ENCODE results near the gene POP4. TPM values are rescaled to one million over a fixed set of nuclear protein-coding genes. Genes with fewer than 3 reads are reported as not detected.

The POP4 gene
- total and polyA plus RNA-seq, 9 of the 15 experiments (the other 6 are each of a cell fraction or from before 2014, with no cell fraction given), result 42.1 to 128 (median 99.0) TPM

DNA sequence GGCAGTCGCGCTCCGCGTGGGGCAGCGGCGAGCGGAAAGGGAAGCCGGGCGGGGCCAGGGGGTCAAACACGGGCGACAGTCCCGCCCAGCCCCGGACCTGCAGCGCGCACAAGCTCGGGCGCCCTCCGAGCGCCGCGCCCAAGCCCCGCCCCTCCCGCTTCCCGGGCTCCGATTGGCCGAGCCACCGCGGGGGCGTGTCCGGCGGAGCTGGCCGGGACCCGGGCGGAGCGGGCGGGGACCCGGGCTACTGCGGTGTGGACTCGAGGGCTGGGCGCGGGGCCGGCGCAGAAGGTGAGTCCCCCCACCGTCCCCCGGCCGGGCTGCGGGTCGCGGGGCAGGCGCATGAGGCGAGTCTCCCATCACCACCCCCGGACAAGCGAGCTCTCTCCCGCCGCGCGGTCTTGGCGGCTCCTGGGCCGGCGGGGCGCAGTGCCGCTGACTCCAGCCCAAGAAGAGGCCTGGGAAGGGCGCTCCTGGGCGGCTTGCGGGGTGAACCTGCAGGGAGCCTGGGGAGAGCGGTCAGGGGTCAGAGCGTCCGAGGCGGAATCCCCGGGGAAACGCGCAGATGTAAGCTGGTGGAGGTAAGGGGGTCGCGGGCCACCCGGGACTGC is 59.2 kb downstream of the POP4 start, which contains the start of gene PLEKHF1 (continued):
- TF ChIP-seq, protein P1, sequence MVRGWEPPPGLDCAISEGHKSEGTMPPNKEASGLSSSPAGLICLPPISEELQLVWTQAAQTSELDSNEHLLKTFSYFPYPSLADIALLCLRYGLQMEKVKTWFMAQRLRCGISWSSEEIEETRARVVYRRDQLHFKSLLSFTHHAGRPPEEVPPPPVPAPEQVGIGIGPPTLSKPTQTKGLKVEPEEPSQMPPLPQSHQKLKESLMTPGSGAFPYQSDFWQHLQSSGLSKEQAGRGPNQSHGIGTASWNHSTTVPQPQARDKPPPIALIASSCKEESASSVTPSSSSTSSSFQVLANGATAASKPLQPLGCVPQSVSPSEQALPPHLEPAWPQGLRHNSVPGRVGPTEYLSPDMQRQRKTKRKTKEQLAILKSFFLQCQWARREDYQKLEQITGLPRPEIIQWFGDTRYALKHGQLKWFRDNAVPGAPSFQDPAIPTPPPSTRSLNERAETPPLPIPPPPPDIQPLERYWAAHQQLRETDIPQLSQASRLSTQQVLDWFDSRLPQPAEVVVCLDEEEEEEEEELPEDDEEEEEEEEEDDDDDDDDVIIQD (CRISPR knock-in tag; IDR thresholded peaks at IDR 0.05), result no peak
- TF ChIP-seq CTBP1 (IDR thresholded peaks at IDR 0.05; ENCODE audit: borderline replicate concordance), result peak; percentile 93
- TF ChIP-seq BMI1 (IDR thresholded peaks at IDR 0.05; ENCODE audit: low read length), result no peak
- TF ChIP-seq FOXP1 (CRISPR knock-in tag; IDR thresholded peaks at IDR 0.05), result no peak
- TF ChIP-seq, protein P2, sequence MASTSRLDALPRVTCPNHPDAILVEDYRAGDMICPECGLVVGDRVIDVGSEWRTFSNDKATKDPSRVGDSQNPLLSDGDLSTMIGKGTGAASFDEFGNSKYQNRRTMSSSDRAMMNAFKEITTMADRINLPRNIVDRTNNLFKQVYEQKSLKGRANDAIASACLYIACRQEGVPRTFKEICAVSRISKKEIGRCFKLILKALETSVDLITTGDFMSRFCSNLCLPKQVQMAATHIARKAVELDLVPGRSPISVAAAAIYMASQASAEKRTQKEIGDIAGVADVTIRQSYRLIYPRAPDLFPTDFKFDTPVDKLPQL (IDR thresholded peaks at IDR 0.05; ENCODE audit: extremely low read depth, insufficient read length), result no peak
- no peak for TF ChIP-seq WHSC1 (IDR thresholded peaks at IDR 0.05; ENCODE audit: low read length)
- no peak for TF ChIP-seq NFIX (CRISPR knock-in tag; IDR thresholded peaks at IDR 0.05; ENCODE audit: low read depth)
- TF ChIP-seq SRSF7 (optimal IDR thresholded peaks at IDR 0.05; ENCODE audit: low read depth, low read length), result no peak
- no peak for TF ChIP-seq E2F3 (CRISPR knock-in tag; IDR thresholded peaks at IDR 0.05)
- no peak for TF ChIP-seq ZFP36 (IDR thresholded peaks at IDR 0.05; ENCODE audit: low read depth, low read length, partially characterized antibody)
- TF ChIP-seq SREBF2 (CRISPR knock-in tag; IDR thresholded peaks at IDR 0.05), result no peak
- no peak for TF ChIP-seq FUS (optimal IDR thresholded peaks at IDR 0.05; ENCODE audit: low read depth, low read length)
- no peak for TF ChIP-seq KAT7 (CRISPR knock-in tag; IDR thresholded peaks at IDR 0.05; ENCODE audit: borderline replicate concordance)
- no peak for TF ChIP-seq CBFB (CRISPR knock-in tag; IDR thresholded peaks at IDR 0.05)
- no peak for TF ChIP-seq IRF2 (CRISPR knock-in tag; IDR thresholded peaks at IDR 0.05)
- no peak for TF ChIP-seq ELF2 (CRISPR knock-in tag; IDR thresholded peaks at IDR 0.05)
- 0 out of 2 replicates have a peak, but pooled peaks have one; percentile 49 for TF ChIP-seq GTF2E2 (tag; IDR thresholded peaks at IDR 0.05)
- TF ChIP-seq, protein P3, sequence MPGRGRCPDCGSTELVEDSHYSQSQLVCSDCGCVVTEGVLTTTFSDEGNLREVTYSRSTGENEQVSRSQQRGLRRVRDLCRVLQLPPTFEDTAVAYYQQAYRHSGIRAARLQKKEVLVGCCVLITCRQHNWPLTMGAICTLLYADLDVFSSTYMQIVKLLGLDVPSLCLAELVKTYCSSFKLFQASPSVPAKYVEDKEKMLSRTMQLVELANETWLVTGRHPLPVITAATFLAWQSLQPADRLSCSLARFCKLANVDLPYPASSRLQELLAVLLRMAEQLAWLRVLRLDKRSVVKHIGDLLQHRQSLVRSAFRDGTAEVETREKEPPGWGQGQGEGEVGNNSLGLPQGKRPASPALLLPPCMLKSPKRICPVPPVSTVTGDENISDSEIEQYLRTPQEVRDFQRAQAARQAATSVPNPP (IDR thresholded peaks at IDR 0.05; ENCODE audit: borderline replicate concordance, insufficient read depth, insufficient read length), result no peak
- TF ChIP-seq PPARD (CRISPR knock-in tag; IDR thresholded peaks at IDR 0.05), result no peak
- TF ChIP-seq ZNF551 (CRISPR knock-in tag; IDR thresholded peaks at IDR 0.05), result no peak
- no peak for TF ChIP-seq NFE2L1 (tag; IDR thresholded peaks at IDR 0.05; ENCODE audit: borderline replicate concordance, low read depth)
- no peak for TF ChIP-seq PTRF (tag; IDR thresholded peaks at IDR 0.05)
- TF ChIP-seq ESRRA (IDR thresholded peaks at IDR 0.05; ENCODE audit: borderline replicate concordance, low read depth), result peak; percentile 23; the same call in 1 of the 2 replicates
- TF ChIP-seq, protein P4, sequence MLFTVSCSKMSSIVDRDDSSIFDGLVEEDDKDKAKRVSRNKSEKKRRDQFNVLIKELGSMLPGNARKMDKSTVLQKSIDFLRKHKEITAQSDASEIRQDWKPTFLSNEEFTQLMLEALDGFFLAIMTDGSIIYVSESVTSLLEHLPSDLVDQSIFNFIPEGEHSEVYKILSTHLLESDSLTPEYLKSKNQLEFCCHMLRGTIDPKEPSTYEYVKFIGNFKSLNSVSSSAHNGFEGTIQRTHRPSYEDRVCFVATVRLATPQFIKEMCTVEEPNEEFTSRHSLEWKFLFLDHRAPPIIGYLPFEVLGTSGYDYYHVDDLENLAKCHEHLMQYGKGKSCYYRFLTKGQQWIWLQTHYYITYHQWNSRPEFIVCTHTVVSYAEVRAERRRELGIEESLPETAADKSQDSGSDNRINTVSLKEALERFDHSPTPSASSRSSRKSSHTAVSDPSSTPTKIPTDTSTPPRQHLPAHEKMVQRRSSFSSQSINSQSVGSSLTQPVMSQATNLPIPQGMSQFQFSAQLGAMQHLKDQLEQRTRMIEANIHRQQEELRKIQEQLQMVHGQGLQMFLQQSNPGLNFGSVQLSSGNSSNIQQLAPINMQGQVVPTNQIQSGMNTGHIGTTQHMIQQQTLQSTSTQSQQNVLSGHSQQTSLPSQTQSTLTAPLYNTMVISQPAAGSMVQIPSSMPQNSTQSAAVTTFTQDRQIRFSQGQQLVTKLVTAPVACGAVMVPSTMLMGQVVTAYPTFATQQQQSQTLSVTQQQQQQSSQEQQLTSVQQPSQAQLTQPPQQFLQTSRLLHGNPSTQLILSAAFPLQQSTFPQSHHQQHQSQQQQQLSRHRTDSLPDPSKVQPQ (CRISPR knock-in tag; IDR thresholded peaks at IDR 0.05; ENCODE audit: borderline replicate concordance), result no peak
- TF ChIP-seq TCFL5 (CRISPR knock-in tag; conservative IDR thresholded peaks at IDR 0.05), result no peak

All from K562 (cell line).